Measurements from ENCODE around the gene F2. TPM values are rescaled to one million over a fixed set of nuclear protein-coding genes. Genes with fewer than 3 reads are reported as not detected.
A peak's percentile ranks its signal among the peaks of the same experiment; 100 is the strongest.

Gene F2
- total and polyA plus RNA-seq, 2 of the 13 experiments (the other 11 are each of a cell fraction or from before 2014, with no cell fraction given) = 330 to 801 TPM

DNA sequence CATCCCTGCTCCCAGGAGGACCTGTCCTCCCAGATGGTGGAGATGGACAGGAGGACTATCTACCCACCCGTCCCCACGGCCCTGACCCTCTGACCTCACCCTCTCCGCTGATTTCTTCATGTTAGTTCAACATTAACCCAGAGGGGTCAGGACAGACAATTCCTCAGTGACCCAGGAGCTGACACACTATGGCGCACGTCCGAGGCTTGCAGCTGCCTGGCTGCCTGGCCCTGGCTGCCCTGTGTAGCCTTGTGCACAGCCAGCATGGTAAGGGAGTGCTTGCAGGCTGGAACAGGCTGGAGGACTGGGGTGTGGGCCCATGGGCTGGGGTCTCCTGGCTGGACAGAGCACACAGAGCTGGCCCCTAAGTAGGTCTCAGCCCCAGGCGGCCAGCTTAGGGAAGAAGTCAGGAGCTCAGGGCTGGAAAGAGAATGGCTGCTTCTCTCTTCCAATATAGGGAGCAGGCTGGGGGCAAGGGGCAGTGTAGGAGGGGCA, at the start of gene F2 (continued):
- TF ChIP-seq, protein P1, sequence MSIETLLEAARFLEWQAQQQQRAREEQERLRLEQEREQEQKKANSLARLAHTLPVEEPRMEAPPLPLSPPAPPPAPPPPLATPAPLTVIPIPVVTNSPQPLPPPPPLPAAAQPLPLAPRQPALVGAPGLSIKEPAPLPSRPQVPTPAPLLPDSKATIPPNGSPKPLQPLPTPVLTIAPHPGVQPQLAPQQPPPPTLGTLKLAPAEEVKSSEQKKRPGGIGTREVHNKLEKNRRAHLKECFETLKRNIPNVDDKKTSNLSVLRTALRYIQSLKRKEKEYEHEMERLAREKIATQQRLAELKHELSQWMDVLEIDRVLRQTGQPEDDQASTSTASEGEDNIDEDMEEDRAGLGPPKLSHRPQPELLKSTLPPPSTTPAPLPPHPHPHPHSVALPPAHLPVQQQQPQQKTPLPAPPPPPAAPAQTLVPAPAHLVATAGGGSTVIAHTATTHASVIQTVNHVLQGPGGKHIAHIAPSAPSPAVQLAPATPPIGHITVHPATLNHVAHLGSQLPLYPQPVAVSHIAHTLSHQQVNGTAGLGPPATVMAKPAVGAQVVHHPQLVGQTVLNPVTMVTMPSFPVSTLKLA (IDR thresholded peaks at IDR 0.05) = 0 out of 2 replicates have a peak, but pooled peaks have one; percentile 9
- peak; percentile 68 for TF ChIP-seq ARNTL (CRISPR knock-in tag; IDR thresholded peaks at IDR 0.05)
- no peak for TF ChIP-seq STAT5B (CRISPR knock-in tag; IDR thresholded peaks at IDR 0.05)
- TF ChIP-seq NFE2 (CRISPR knock-in tag; IDR thresholded peaks at IDR 0.05) = no peak
- TF ChIP-seq, protein P2, sequence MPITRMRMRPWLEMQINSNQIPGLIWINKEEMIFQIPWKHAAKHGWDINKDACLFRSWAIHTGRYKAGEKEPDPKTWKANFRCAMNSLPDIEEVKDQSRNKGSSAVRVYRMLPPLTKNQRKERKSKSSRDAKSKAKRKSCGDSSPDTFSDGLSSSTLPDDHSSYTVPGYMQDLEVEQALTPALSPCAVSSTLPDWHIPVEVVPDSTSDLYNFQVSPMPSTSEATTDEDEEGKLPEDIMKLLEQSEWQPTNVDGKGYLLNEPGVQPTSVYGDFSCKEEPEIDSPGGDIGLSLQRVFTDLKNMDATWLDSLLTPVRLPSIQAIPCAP (CRISPR knock-in tag; IDR thresholded peaks at IDR 0.05; ENCODE audit: low read depth) = no peak
- peak; percentile 41; the same call in 1 of the 2 replicates for TF ChIP-seq GZF1 (CRISPR knock-in tag; IDR thresholded peaks at IDR 0.05)
- 0 out of 2 replicates have a peak, but pooled peaks have one; percentile 18 for TF ChIP-seq ARHGAP35 (CRISPR knock-in tag; IDR thresholded peaks at IDR 0.05; ENCODE audit: borderline replicate concordance)
- 0 out of 2 replicates have a peak, but pooled peaks have one; percentile 44 for TF ChIP-seq ZC3H13 (CRISPR knock-in tag; IDR thresholded peaks at IDR 0.05)
- TF ChIP-seq NR2F6 (IDR thresholded peaks at IDR 0.05) = peak; percentile 99
- peak; percentile 100 for TF ChIP-seq NR2F6 (CRISPR knock-in tag; IDR thresholded peaks at IDR 0.05)
- TF ChIP-seq HNRNPH1 (optimal IDR thresholded peaks at IDR 0.05; ENCODE audit: low read depth, low read length) = no peak
- no peak for TF ChIP-seq ZNF75D (CRISPR knock-in tag; IDR thresholded peaks at IDR 0.05; ENCODE audit: borderline replicate concordance)
- peak; percentile 98 for TF ChIP-seq SOX5 (CRISPR knock-in tag; IDR thresholded peaks at IDR 0.05; ENCODE audit: borderline replicate concordance)
- no peak; the same call in 1 of the 2 replicates for TF ChIP-seq EHMT2 (IDR thresholded peaks at IDR 0.05; ENCODE audit: borderline replicate concordance, low read depth, low read length)
- TF ChIP-seq NKX3-1 (CRISPR knock-in tag; IDR thresholded peaks at IDR 0.05) = no peak
- TF ChIP-seq SSRP1 (CRISPR knock-in tag; IDR thresholded peaks at IDR 0.05) = no peak; the same call in 1 of the 2 replicates
- TF ChIP-seq ZNF501 (CRISPR knock-in tag; IDR thresholded peaks at IDR 0.05) = no peak; the same call in 1 of the 2 replicates
- TF ChIP-seq ELF4 (CRISPR knock-in tag; IDR thresholded peaks at IDR 0.05; ENCODE audit: borderline replicate concordance) = no peak
- TF ChIP-seq TOPORS (CRISPR knock-in tag; IDR thresholded peaks at IDR 0.05) = peak; percentile 66; the same call in 1 of the 2 replicates
- no peak for TF ChIP-seq TCF7L2 (IDR thresholded peaks at IDR 0.05; ENCODE audit: low read depth, low read length)
- no peak for TF ChIP-seq HHEX (CRISPR knock-in tag; IDR thresholded peaks at IDR 0.05)
- no peak for TF ChIP-seq KMT2A (CRISPR knock-in tag; IDR thresholded peaks at IDR 0.05)
- TF ChIP-seq SMAD9 (CRISPR knock-in tag; IDR thresholded peaks at IDR 0.05) = no peak
- no peak; the same call in 1 of the 2 replicates for TF ChIP-seq ZNF335 (CRISPR knock-in tag; IDR thresholded peaks at IDR 0.05)
- TF ChIP-seq TP53 (CRISPR knock-in tag; conservative IDR thresholded peaks at IDR 0.05) = peak; percentile 84
- TF ChIP-seq MXI1 (IDR thresholded peaks at IDR 0.05; ENCODE audit: borderline replicate concordance, low read depth, low read length) = peak; percentile 85; the same call in 1 of the 3 replicates
- peak; percentile 60; the same call in 1 of the 2 replicates for TF ChIP-seq HMG20B (CRISPR knock-in tag; conservative IDR thresholded peaks at IDR 0.05)
- TF ChIP-seq MAFG (CRISPR knock-in tag; IDR thresholded peaks at IDR 0.05) = no peak
